ENCODE results near the gene LRRC72.

DNA sequence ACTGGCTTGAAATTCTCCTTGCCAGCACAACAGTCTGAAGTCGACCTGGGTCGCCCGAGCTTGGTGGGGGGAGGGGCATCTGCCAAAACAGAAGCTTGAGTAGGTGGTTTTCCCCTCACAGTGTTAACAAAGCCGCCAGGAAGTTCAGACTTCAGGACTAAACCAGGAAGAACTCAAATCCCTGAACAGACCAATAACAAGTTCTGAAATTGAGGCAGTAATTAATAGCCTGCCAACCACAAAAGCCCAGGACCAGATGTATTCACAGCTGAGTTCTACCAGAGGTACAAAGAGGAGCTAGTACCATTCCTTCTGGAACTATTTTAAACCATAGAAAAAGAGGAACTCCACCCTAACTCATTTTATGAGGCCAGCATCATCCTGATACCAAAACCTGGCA lies 45.3 kb downstream of the LRRC72 start:
- TF ChIP-seq ZFX (IDR thresholded peaks at IDR 0.05) (no peak), CTCF (conservative IDR thresholded peaks at IDR 0.05) (no peak)

Data from C4-2B (cell line).